Esophagus muscularis mucosa (tissue), 4 donors: Measurements from ENCODE around the gene UBLCP1.
"Not testable (repeated sequence)": the region's sequence is repeated elsewhere in the genome, so short reads cannot be mapped to it uniquely, and the experiment has no call there.

ENCODE experiments used
- EP300 ChIP-seq: sonication (generic); formaldehyde crosslinking; IDR thresholded peaks from one replicate; pipeline ENCODE4 v1.6.1; 2017; ENCODE audit warnings: antibody characterized with exemption
- POLR2A ChIP-seq: fragments of 450-650 bp; IDR thresholded peaks from one replicate; pipeline ENCODE4 v1.6.1; 2017; ENCODE audit warnings: antibody characterized with exemption, moderate library complexity, mild to moderate bottlenecking, low read depth
- TF ChIP-seq, protein P1 (sequence below), 3 experiments: fragments of 200-600 bp in 2 of 3; fragments of 450-650 bp in 1 of 3; sonication (generic) in 2 of 3; IDR thresholded peaks; one replicate each; pipeline ENCODE4 v1.5.1; 2017 to 2019; ENCODE audit warnings: antibody characterized with exemption in 3 of 3, mild to moderate bottlenecking in 2 of 3, moderate library complexity in 1 of 3

DNA sequence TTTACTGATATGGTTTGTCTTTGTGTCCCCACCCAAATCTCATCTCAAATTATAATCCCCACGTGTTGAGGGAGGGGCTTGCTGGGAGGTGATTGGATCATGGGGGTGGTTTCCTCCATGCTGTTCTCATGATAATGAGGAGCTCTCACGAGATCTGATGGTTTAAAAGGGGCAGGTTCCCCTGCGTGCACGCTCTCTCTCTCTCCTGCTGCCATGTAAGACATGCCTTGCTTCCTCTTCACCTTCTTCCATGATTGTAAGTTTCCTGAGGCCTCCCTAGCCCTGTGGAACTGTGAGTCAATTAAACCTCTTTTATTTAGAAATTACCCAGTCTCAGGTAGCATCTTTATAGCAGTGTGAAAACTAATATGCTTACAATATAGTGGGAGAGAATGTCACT, 2.9 kb upstream of the UBLCP1 start:
- not testable (repeated sequence) for TF ChIP-seq EP300, POLR2A
- TF ChIP-seq, protein P1, sequence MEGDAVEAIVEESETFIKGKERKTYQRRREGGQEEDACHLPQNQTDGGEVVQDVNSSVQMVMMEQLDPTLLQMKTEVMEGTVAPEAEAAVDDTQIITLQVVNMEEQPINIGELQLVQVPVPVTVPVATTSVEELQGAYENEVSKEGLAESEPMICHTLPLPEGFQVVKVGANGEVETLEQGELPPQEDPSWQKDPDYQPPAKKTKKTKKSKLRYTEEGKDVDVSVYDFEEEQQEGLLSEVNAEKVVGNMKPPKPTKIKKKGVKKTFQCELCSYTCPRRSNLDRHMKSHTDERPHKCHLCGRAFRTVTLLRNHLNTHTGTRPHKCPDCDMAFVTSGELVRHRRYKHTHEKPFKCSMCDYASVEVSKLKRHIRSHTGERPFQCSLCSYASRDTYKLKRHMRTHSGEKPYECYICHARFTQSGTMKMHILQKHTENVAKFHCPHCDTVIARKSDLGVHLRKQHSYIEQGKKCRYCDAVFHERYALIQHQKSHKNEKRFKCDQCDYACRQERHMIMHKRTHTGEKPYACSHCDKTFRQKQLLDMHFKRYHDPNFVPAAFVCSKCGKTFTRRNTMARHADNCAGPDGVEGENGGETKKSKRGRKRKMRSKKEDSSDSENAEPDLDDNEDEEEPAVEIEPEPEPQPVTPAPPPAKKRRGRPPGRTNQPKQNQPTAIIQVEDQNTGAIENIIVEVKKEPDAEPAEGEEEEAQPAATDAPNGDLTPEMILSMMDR (IDR thresholded peaks at IDR 0.05) = not testable (repeated sequence)
